ENCODE measurements around the gene CSRNP3. TPM values are rescaled to one million over a fixed set of nuclear protein-coding genes. Genes with fewer than 3 reads are reported as not detected.

Gene CSRNP3
- total RNA-seq, 1 experiment from 2014 or later: not detected

- Histone ChIP-seq H3K27me3 (ENCODE audit: control insufficient read depth, insufficient read depth, low read length) (no peaks in the 10 kb centered on the region), H3K9me3 (ENCODE audit: control insufficient read depth, insufficient read depth, low read depth, low read length) (no peaks in the 10 kb centered on the region), H3K4me1 (ENCODE audit: control insufficient read depth, insufficient read depth, low read length) (no peaks in the 10 kb centered on the region), H3K36me3 (ENCODE audit: control insufficient read depth, insufficient read depth, low read length) (no peaks in the 10 kb centered on the region), H3K4me3 (ENCODE audit: low read depth in 2 of 2, low read length in 2 of 2) (no peak overlapping the region), H3K27ac (ENCODE audit: low read length) (no peak overlapping the region)
- ATAC-seq (no peak), DNase-seq (ENCODE audit: low read depth, low spot score) (no peak)
- CTCF ChIA-PET: no interaction called here
- no TSS peak for BruUV-seq (replicated peaks)
- in situ Hi-C loops (cut with HindIII; ENCODE audit: low pct_unique_long_range_greater_than_20kb, low sequenced_read_pairs) (no loop called here), intact Hi-C loops (cut with micrococcal nuclease; ENCODE audit: unreplicated experiment) (no loop called here)
- no peak for TF ChIP-seq POLR2AphosphoS5 (IDR thresholded peaks at IDR 0.05; ENCODE audit: low read depth, low read length)
- TF ChIP-seq SIN3A (IDR thresholded peaks at IDR 0.05; ENCODE audit: borderline replicate concordance, insufficient read depth, low read depth, low read length): no peak
- TF ChIP-seq TCF7L2 (IDR thresholded peaks at IDR 0.05; ENCODE audit: low read depth, low read length): no peak
- TF ChIP-seq REST (IDR thresholded peaks at IDR 0.05; ENCODE audit: insufficient read depth in 1 of 2, low read depth in 2 of 2, low read length in 1 of 2): no peak
- no peak for TF ChIP-seq CTCF (IDR thresholded peaks at IDR 0.05)
- POLR2A ChIA-PET: no interaction called here
Observed at GRCh38 chr2:165667375-165667774, 197.9 kb downstream of the CSRNP3 start.

DNA sequence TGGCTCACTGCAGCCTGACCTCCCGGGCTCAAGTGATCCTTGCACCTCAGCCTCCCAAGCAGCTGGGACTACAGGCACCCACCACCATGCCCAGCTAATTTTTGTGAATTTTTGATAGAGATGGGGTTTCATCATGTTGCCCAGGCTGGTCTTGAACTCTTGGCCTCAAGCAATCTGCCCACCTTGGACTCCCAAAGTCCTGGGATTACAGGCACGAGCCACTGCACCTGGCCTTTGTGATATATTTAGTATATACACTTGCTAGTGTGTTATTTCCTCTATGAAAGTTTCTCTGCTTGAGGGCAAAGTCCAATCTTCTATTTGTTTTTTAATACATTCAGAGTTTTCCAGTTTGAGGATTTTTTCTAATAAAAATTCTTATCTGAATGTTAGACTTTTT is 205.3 kb downstream of the CSRNP3 start:
- H3K9me3 ChIP-seq (ENCODE audit: control insufficient read depth, insufficient read depth, low read depth, low read length): no peaks in the 10 kb centered on the region
- H3K36me3 ChIP-seq (ENCODE audit: control insufficient read depth, insufficient read depth, low read length): no peaks in the 10 kb centered on the region
- no peak overlapping the region for H3K4me3 ChIP-seq (ENCODE audit: low read depth in 2 of 2, low read length in 2 of 2)
- no TSS peak for BruUV-seq (replicated peaks)
- in situ Hi-C loops (cut with HindIII; ENCODE audit: low pct_unique_long_range_greater_than_20kb, low sequenced_read_pairs) (no loop called here), intact Hi-C loops (cut with micrococcal nuclease; ENCODE audit: unreplicated experiment) (no loop called here)
- no peak for DNase-seq (ENCODE audit: low read depth, low spot score)
- TF ChIP-seq CTCF (IDR thresholded peaks at IDR 0.05): no peak
- TF ChIP-seq TCF7L2 (IDR thresholded peaks at IDR 0.05; ENCODE audit: low read depth, low read length): no peak
- TF ChIP-seq REST (IDR thresholded peaks at IDR 0.05; ENCODE audit: insufficient read depth in 1 of 2, low read depth in 2 of 2, low read length in 1 of 2): no peak
- no peak for TF ChIP-seq SIN3A (IDR thresholded peaks at IDR 0.05; ENCODE audit: borderline replicate concordance, insufficient read depth, low read depth, low read length)
- no peak for TF ChIP-seq POLR2AphosphoS5 (IDR thresholded peaks at IDR 0.05; ENCODE audit: low read depth, low read length)
- H3K27ac ChIP-seq (ENCODE audit: low read length): no peak overlapping the region
- H3K4me1 ChIP-seq (ENCODE audit: control insufficient read depth, insufficient read depth, low read length): no peaks in the 10 kb centered on the region
- CTCF ChIA-PET: no interaction called here
- POLR2A ChIA-PET: no interaction called here
- ATAC-seq: no peak
- H3K27me3 ChIP-seq (ENCODE audit: control insufficient read depth, insufficient read depth, low read length): no peaks in the 10 kb centered on the region

Measured in Panc1 (cell line).